AG09309 (cell line): ENCODE results near the gene ZNF618.

Experiments
- DNase-seq: peaks from one replicate; pipeline ENCODE4 v3.0.0-alpha.2; 2010; ENCODE audit warnings: low read depth
- H3K4me3 ChIP-seq: 2 replicates; pipeline ENCODE4 v1.5.1; 2011; ENCODE audit warnings: mild to moderate bottlenecking, low read depth, low read length, moderate library complexity; ENCODE audit not compliant: control insufficient read depth
- CTCF ChIP-seq: IDR thresholded peaks from 2 replicates; pipeline ENCODE4 v1.5.1; 2011; ENCODE audit warnings: mild to moderate bottlenecking, low read depth, low read length, inconsistent platforms; ENCODE audit not compliant: insufficient read depth, control insufficient read depth; ENCODE audit errors: missing control alignments

Gene ZNF618

GRCh38 chr9:114023961-114024360 is 147.9 kb downstream of the ZNF618 start:
- DNase-seq, result no peak
- TF ChIP-seq CTCF, result no peak
- H3K4me3 ChIP-seq, result no peak overlapping the region

GRCh38 chr9:114025196-114025753 is 149.2 kb downstream of the ZNF618 start:
- DNase-seq, result no peak
- no peak overlapping the region for H3K4me3 ChIP-seq
- TF ChIP-seq CTCF, result no peak

- TF ChIP-seq CTCF, result no peak
- DNase-seq, result no peak
Measured at GRCh38 chr9:114025760-114026159, 149.7 kb downstream of the ZNF618 start.

GRCh38 chr9:114026335-114026734 is 150.2 kb downstream of the ZNF618 start:
- TF ChIP-seq CTCF, result no peak
- H3K4me3 ChIP-seq, result no peak overlapping the region
- DNase-seq, result no peak

More at GRCh38 chr9:114025760-114026159, 149.7 kb downstream of the ZNF618 start:
- H3K4me3 ChIP-seq, result no peak overlapping the region

- no peak for TF ChIP-seq CTCF
Measured at GRCh38 chr9:114027159-114027862, 151.2 kb downstream of the ZNF618 start.

GRCh38 chr9:114027863-114028465 is 151.9 kb downstream of the ZNF618 start:
- no peak for DNase-seq
- TF ChIP-seq CTCF, result no peak
- H3K4me3 ChIP-seq, result no peak overlapping the region

More at GRCh38 chr9:114027159-114027862, 151.2 kb downstream of the ZNF618 start:
- no peak for DNase-seq
- H3K4me3 ChIP-seq, result no peak overlapping the region

GRCh38 chr9:114028646-114029045 is 152.5 kb downstream of the ZNF618 start:
- no peak overlapping the region for H3K4me3 ChIP-seq
- no peak for TF ChIP-seq CTCF
- no peak for DNase-seq
